Neural progenitor cell (in vitro differentiated cells): ENCODE results near the gene POFUT1. TPM values are rescaled to one million over a fixed set of nuclear protein-coding genes. Genes with fewer than 3 reads are reported as not detected.
"Not testable (repeated sequence)": the region's sequence is repeated elsewhere in the genome, so short reads cannot be mapped to it uniquely, and the experiment has no call there.

Source experiments
- DNase-seq: peaks from one replicate; pipeline ENCODE4 v3.0.0-alpha.2; 2016; ENCODE audit warnings: low spot score
- H2AFZ ChIP-seq: fragments of 200-600 bp; sonication (generic); replicated peaks from 2 replicates; pipeline ENCODE4 v1.6.1; 2016; ENCODE audit warnings: antibody characterized with exemption
- H3F3A ChIP-seq: fragments of 200-600 bp; sonication (generic); 2 replicates; pipeline ENCODE4 v1.6.1; 2016; ENCODE audit warnings: antibody characterized with exemption, low read depth
- H3K27ac ChIP-seq: fragments of 200-600 bp; sonication (generic); 2 replicates; pipeline ENCODE4 v1.5.1; 2016; ENCODE audit warnings: mild to moderate bottlenecking
- H3K27me3 ChIP-seq: fragments of 200-600 bp; sonication (generic); 2 replicates; pipeline ENCODE4 v1.6.1; 2016; ENCODE audit warnings: mild to moderate bottlenecking, moderate library complexity
- H3K36me3 ChIP-seq: fragments of 200-600 bp; sonication (generic); 2 replicates; pipeline ENCODE4 v1.5.1; 2016
- H3K4me1 ChIP-seq: fragments of 200-600 bp; sonication (generic); 2 replicates; pipeline ENCODE4 v1.6.1; 2016; ENCODE audit warnings: mixed run types
- H3K4me2 ChIP-seq: fragments of 200-600 bp; sonication (generic); 2 replicates; pipeline ENCODE4 v1.6.1; 2016
- H3K4me3 ChIP-seq: fragments of 200-600 bp; sonication (generic); 2 replicates; pipeline ENCODE4 v1.5.1; 2016
- H3K79me2 ChIP-seq: fragments of 200-600 bp; sonication (generic); 2 replicates; pipeline ENCODE4 v1.6.1; 2016; ENCODE audit warnings: low read depth
- H3K9ac ChIP-seq: fragments of 200-600 bp; sonication (generic); 2 replicates; pipeline ENCODE4 v1.6.1; 2016
- H3K9me3 ChIP-seq: fragments of 200-600 bp; sonication (generic); 2 replicates; pipeline ENCODE4 v1.5.1; 2016; ENCODE audit warnings: low read depth
- H4K20me1 ChIP-seq: fragments of 200-600 bp; sonication (generic); 2 replicates; pipeline ENCODE4 v1.6.1; 2016; ENCODE audit warnings: low read depth
- H3K27ac Mint-ChIP-seq: 3 replicates; pipeline ENCODE4 v1.8.0; 2021; ENCODE audit warnings: mixed read lengths
- H3K27me3 Mint-ChIP-seq: 2 replicates; pipeline ENCODE4 v1.8.0; 2022; ENCODE audit warnings: low read depth, mild to moderate bottlenecking, inconsistent platforms, moderate library complexity, mixed read lengths; ENCODE audit not compliant: insufficient read depth
- H3K36me3 Mint-ChIP-seq: 3 replicates; pipeline ENCODE4 v1.8.0; 2021; ENCODE audit warnings: mixed read lengths
- H3K4me1 Mint-ChIP-seq: 3 replicates; pipeline ENCODE4 v1.8.0; 2021; ENCODE audit warnings: mixed read lengths
- H3K4me3 Mint-ChIP-seq: 3 replicates; pipeline ENCODE4 v1.8.0; 2021; ENCODE audit warnings: mild to moderate bottlenecking, moderate library complexity, mixed read lengths
- H3K9me3 Mint-ChIP-seq: 3 replicates; pipeline ENCODE4 v1.8.0; 2020; ENCODE audit warnings: mixed read lengths
- CTCF ChIP-seq: fragments of 200-600 bp; sonication (generic); IDR thresholded peaks from 2 replicates; pipeline ENCODE4 v1.5.1; 2017; ENCODE audit warnings: antibody characterized with exemption, mild to moderate bottlenecking
- EZH2 ChIP-seq: fragments of 200-600 bp; sonication (generic); IDR thresholded peaks from 2 replicates; pipeline ENCODE4 v1.6.1; 2017; ENCODE audit warnings: antibody characterized with exemption, mild to moderate bottlenecking, moderate library complexity
- EZH2phosphoT487 ChIP-seq: fragments of 200-600 bp; sonication (generic); IDR thresholded peaks from 2 replicates; pipeline ENCODE4 v1.6.1; 2017; ENCODE audit warnings: antibody characterized with exemption
- total RNA-seq: library from RNA; depleted of rRNA; stranded (reverse); fragments of >200 nt; gene quantifications from 2 replicates; pipeline ENCODE4 v1.2.3, GENCODE V29; 2015; ENCODE audit warnings: low replicate concordance

The POFUT1 gene
- total RNA-seq, 1 donor from 2014 or later: 22.3 TPM

- peaks cover 48% of the 10 kb centered on the region for H3K79me2 ChIP-seq
- H3K4me3 Mint-ChIP-seq: no peak overlapping the region
- H3K27me3 ChIP-seq: no peaks in the 10 kb centered on the region
- H3K27me3 Mint-ChIP-seq: peaks cover 5% of the 10 kb centered on the region
- no peak overlapping the region for H3K4me2 ChIP-seq
- H3K4me1 ChIP-seq: peaks cover 15% of the 10 kb centered on the region
- no peak overlapping the region for H3K27ac Mint-ChIP-seq
- H3K36me3 Mint-ChIP-seq: peaks cover 24% of the 10 kb centered on the region
- no peaks in the 10 kb centered on the region for H3K9me3 ChIP-seq
- TF ChIP-seq CTCF: no peak
- TF ChIP-seq EZH2phosphoT487: no peak
- TF ChIP-seq EZH2: no peak
- peaks cover 29% of the 10 kb centered on the region for H3F3A ChIP-seq
- no peak overlapping the region for H2AFZ ChIP-seq
- no peak overlapping the region for H3K27ac ChIP-seq
- peaks cover 82% of the 10 kb centered on the region for H4K20me1 ChIP-seq
- H3K4me3 ChIP-seq: no peak overlapping the region
- no peak overlapping the region for H3K9ac ChIP-seq
- DNase-seq: no peak
- no peaks in the 10 kb centered on the region for H3K36me3 ChIP-seq
- H3K9me3 Mint-ChIP-seq: no peaks in the 10 kb centered on the region
- H3K4me1 Mint-ChIP-seq: peaks cover 11% of the 10 kb centered on the region
These were observed 13.7 kb upstream of the POFUT1 start for GRCh38 chr20:32193996-32194395.

GRCh38 chr20:32195581-32195980, 12.1 kb upstream of the POFUT1 start:
- peaks cover 8% of the 10 kb centered on the region for H3K4me1 ChIP-seq
- H3K4me3 ChIP-seq: no peak overlapping the region
- peaks cover 25% of the 10 kb centered on the region for H3F3A ChIP-seq
- no peaks in the 10 kb centered on the region for H3K27me3 ChIP-seq
- H3K9ac ChIP-seq: no peak overlapping the region
- H3K9me3 Mint-ChIP-seq: no peaks in the 10 kb centered on the region
- no peak overlapping the region for H3K4me2 ChIP-seq
- no peak for TF ChIP-seq EZH2phosphoT487
- TF ChIP-seq CTCF: no peak
- no peak overlapping the region for H2AFZ ChIP-seq
- no peak overlapping the region for H3K4me3 Mint-ChIP-seq
- H4K20me1 ChIP-seq: peaks cover 97% of the 10 kb centered on the region
- H3K9me3 ChIP-seq: no peaks in the 10 kb centered on the region
- H3K36me3 ChIP-seq: no peaks in the 10 kb centered on the region
- peak overlapping the region; percentile 25 for H3K27ac Mint-ChIP-seq
- no peak for DNase-seq
- no peak overlapping the region for H3K27ac ChIP-seq
- peaks cover 6% of the 10 kb centered on the region for H3K4me1 Mint-ChIP-seq
- H3K27me3 Mint-ChIP-seq: peaks cover 5% of the 10 kb centered on the region
- H3K36me3 Mint-ChIP-seq: peaks cover 29% of the 10 kb centered on the region
- H3K79me2 ChIP-seq: peaks cover 54% of the 10 kb centered on the region

- H3K27me3 Mint-ChIP-seq, H3K4me1 Mint-ChIP-seq, H2AFZ ChIP-seq, H3K27ac ChIP-seq, H3K27ac Mint-ChIP-seq, H3K4me3 ChIP-seq, H3K9ac ChIP-seq, H3K36me3 ChIP-seq, H3K4me3 Mint-ChIP-seq, H3K4me2 ChIP-seq, DNase-seq, H3K27me3 ChIP-seq, H3K4me1 ChIP-seq, H3K9me3 ChIP-seq, H3K9me3 Mint-ChIP-seq: not testable (repeated sequence)
- peaks cover 32% of the 10 kb centered on the region for H3K36me3 Mint-ChIP-seq
- Histone ChIP-seq H3F3A (peaks cover 14% of the 10 kb centered on the region), H3K79me2 (peaks cover 65% of the 10 kb centered on the region), H4K20me1 (peaks cover 97% of the 10 kb centered on the region)
These were observed 11.1 kb upstream of the POFUT1 start for GRCh38 chr20:32196613-32197012.

- H3K36me3 ChIP-seq, H2AFZ ChIP-seq, DNase-seq, H3K27me3 Mint-ChIP-seq, H3K4me3 ChIP-seq, H3K9me3 Mint-ChIP-seq, H3K9ac ChIP-seq, H3K9me3 ChIP-seq, H3K27ac Mint-ChIP-seq, H3K4me2 ChIP-seq, H3K27me3 ChIP-seq, H3K4me3 Mint-ChIP-seq, H3K4me1 Mint-ChIP-seq, H3K4me1 ChIP-seq, H3K27ac ChIP-seq: not testable (repeated sequence)
- H3K36me3 Mint-ChIP-seq: peaks cover 34% of the 10 kb centered on the region
- Histone ChIP-seq H4K20me1 (peaks cover 97% of the 10 kb centered on the region), H3K79me2 (peaks cover 70% of the 10 kb centered on the region), H3F3A (peaks cover 10% of the 10 kb centered on the region)
These were observed 10.5 kb upstream of the POFUT1 start for GRCh38 chr20:32197136-32197535.
